ENCODE data around the gene LRRC71. TPM values are rescaled to one million over a fixed set of nuclear protein-coding genes. Genes with fewer than 3 reads are reported as not detected.
"Not testable (repeated sequence)": the region's sequence is repeated elsewhere in the genome, so short reads cannot be mapped to it uniquely, and the experiment has no call there.

Gene LRRC71
- total RNA-seq, 1 donor from 2014 or later, result 0.32 TPM

- DNase-seq (ENCODE audit: low spot score), result not testable (repeated sequence)
These were observed 6.3 kb downstream of the LRRC71 start for GRCh38 chr1:156926695-156927094.

DNA sequence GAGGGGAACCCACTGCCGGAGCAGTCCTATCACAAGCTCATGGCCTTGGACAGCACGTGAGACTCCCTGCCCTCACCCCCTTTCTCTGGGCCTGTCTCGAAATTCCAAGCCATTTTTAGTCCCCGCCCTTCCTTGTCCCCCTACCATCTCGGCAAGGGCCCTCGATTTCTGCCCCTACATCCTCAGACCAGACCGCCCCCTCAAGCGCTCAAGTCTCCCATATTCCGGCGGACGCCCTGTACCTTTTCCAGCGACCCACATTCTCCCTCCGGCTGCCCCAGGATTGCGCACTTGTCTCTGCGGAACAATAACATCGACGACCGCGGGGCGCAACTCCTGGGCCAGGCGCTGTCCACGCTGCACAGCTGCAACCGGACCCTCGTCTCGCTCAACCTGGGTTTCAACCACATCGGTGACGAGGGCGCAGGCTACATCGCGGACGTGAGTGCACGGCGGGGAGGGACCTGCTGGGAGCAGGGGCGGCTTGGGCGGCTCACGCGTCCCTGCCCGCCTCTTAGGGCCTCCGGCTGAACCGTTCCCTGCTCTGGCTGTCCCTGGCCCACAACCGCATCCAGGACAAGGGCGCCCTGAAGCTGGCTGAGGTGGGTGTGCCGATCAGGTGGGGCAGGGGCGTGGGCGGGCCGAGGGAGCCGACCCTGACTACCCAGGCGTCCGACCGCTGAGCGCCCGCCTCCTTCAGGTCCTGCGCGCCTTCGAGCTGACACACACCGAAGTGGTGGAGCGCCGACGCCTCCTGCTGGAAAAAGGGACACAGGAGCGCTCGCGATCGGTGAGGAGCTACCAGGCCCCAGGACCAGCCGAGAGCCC lies 7.0 kb downstream of the LRRC71 start:
- no peak for DNase-seq (ENCODE audit: low spot score)

- DNase-seq (ENCODE audit: low spot score), result no peak
These were observed 7.7 kb downstream of the LRRC71 start for GRCh38 chr1:156928043-156928602.

- DNase-seq (ENCODE audit: low spot score), result no peak
These were observed 9.3 kb downstream of the LRRC71 start for GRCh38 chr1:156929596-156930238.

DNA sequence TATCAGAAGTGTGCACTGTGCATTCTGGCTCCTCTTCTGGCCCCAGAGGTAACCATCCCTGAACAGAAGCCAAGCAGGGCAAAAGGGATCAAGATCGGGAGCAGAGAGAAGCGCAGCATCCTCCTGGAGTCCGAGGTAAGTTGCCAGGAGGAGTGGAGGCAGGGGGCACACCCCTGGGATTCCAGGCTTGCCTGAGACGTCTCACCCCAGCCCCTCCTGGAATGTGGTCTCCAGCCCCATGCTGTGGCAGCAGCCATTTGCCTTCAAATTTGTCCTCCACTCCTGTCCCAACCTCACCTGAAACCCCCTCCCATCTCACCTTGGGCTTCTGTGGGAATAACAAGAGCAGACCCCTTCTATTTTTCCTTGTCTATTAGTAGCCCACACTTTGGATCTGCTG lies 10.1 kb downstream of the LRRC71 start:
- no peak for DNase-seq (ENCODE audit: low spot score)

DNA sequence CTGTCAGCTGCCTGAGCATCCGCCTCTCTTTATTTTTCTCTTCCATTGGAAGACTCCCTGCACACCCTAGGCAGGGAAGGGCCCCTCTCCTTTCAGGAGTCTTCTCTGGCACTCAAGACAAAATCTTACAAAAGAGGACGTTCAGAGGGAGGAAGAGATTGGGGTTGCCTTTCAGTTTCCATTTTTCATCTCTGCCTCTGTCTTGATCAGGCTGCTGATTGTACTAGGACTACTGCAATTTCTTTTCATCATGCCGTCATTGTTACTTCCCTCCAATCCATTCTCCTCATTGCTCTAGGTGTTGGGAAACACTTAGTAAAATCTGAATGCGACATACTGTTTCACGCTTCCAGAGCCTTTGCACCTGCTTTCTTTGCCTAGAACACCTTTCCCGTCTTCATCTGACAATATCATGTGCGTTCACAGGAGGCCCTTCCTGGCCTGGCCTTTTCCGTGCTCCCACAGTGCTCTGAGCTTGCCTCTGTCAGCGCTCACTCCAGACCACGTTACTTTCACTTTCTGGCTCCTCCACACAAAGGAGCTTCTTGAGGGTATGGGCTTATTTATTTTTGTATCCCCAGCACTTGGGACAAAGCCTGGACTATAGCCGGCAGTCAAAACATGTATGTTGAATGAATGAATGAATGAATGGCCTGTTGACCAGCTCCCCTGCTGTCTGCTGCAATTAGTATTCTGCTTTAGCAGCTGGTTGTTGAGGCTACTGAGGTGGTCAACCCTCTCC lies 10.9 kb downstream of the LRRC71 start:
- no peak for DNase-seq (ENCODE audit: low spot score)

DNA sequence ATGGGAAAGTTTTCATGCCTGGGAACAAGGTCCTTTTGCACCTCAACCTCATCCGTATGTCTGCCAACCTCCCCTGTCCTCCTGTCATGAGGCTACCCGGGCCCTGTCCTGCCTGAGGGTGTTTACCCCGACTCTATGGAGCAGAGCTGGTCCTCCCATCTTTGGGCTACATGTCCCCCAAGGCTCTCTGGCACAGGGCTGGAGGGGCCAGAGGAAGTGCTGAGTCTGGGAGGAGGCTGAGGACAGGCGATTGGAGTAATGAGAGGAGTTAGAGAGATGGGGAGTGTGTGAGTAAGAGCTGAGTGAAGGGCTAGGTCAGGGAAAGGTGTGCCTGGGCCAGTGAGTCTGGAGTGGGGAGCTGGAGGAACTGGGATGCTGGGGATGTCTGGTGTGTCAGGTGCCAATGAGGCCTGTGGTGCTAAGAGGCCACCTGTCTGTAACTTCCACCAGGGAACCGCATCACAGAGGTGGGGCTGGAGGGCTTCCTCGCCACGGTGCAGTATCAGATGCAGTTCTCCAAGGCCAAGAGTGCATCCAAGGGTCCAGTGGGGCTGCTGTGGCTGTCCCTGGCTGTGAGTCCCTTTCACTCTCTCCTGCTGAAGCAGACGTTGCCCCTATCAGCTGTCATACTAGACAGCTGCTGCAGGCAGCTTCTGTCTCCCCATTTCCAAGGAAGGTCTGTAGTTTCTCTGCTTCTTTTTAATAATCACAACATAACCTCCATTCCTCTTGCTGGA lies 11.7 kb downstream of the LRRC71 start:
- DNase-seq (ENCODE audit: low spot score), result no peak

- DNase-seq (ENCODE audit: low spot score), result no peak
These were observed 12.7 kb downstream of the LRRC71 start for GRCh38 chr1:156933136-156933535.

- no peak for DNase-seq (ENCODE audit: low spot score)
These were observed 15.2 kb downstream of the LRRC71 start for GRCh38 chr1:156935505-156936128.

GRCh38 chr1:156936191-156936590 lies 15.8 kb downstream of the LRRC71 start:
- DNase-seq (ENCODE audit: low spot score), result no peak

GRCh38 chr1:156936721-156937220 lies 16.3 kb downstream of the LRRC71 start:
- no peak for DNase-seq (ENCODE audit: low spot score)

DNA sequence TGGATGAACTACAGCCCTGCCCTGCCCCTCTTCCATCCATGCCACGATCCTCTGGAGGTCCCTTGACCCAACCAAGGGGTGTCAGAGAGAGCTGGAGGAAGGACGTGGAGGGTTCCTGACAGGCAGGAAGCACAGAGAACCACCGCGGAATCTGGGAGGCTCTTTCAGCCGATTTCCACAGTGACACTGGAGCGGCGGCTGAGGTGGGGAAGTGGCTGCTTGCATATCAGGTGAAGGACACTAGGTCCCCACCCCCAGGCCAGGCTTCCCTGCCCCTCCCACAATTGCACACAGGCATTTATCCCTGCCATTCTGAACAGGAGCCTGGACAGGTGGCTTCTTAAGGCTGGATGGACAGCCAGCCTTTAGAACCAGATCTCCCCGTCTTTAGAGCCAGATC lies 17.5 kb downstream of the LRRC71 start:
- no peak for DNase-seq (ENCODE audit: low spot score)

- no peak for DNase-seq (ENCODE audit: low spot score)
These were observed 18.4 kb downstream of the LRRC71 start for GRCh38 chr1:156938813-156939212.

GRCh38 chr1:156939786-156940334 lies 19.4 kb downstream of the LRRC71 start:
- no peak for DNase-seq (ENCODE audit: low spot score)

GRCh38 chr1:156941675-156942074 lies 21.2 kb downstream of the LRRC71 start:
- DNase-seq (ENCODE audit: low spot score), result no peak

DNA sequence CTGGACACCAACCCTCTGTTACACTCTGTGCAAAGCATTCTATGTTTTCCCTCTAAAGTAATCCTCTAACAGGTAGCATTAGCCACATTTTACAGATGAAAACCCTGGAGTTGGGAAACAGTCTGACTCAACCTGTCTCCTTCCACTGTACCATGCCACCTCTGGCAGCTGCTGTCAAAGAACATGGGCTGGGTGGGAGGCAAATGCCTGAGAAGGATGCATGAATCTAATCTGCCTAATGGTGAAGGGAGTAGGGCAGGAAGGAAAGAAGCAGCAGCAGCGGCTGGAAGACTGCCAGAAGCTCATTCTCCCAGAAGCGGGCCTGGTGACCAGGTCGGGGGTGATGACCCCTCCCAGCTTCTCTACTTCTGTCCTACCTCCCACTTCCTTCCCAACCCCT lies 21.7 kb downstream of the LRRC71 start:
- DNase-seq (ENCODE audit: low spot score), result no peak

DNA sequence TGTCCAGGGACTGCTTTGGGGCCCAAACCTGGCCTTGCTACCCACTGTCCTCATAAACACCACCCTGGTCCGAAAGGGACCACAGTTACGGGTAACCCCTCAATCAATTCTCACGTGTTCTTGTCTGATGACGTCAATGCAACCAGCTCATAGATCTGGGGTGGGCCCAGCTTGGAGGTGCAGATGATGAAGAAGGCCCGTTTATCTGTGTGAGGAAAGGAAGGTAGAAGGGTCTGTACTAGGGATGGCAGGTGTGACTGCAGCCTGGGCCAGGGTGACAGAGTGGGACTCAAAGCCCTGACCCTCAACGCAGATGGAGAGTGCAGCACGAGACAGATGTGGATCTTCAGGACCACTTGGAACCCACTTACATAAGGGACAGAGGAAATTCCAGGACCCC lies 22.1 kb downstream of the LRRC71 start:
- DNase-seq (ENCODE audit: low spot score), result peak; percentile 33

- peak; percentile 82 for DNase-seq (ENCODE audit: low spot score)
These were observed 23.3 kb downstream of the LRRC71 start for GRCh38 chr1:156943756-156944155.

DNA sequence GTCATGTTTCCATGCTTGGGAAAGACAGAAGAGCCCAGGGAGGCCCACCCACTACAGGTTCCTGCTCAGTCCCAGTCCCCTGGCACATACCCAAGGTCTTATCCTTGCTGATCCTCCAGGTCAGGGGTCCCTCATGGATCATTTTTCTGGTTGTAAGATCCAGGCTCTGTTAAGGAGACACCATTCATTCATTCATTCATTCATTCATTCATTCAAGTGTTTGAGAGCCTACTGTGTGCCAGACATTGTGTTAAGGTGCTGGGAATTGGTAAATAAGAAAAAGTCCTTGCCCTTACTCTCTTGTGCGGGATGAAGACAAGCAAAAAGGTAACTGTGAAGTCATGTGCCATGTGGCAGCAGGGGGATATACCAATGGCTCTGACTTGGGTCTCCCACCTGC lies 23.8 kb downstream of the LRRC71 start:
- no peak for DNase-seq (ENCODE audit: low spot score)

GRCh38 chr1:156944848-156945247 lies 24.4 kb downstream of the LRRC71 start:
- peak; percentile 84 for DNase-seq (ENCODE audit: low spot score)

All from mesenteric fat pad (tissue), 1 donor.